ENCODE data around the gene TEAD2.

The TEAD2 gene

GRCh38 chr19:49389406-49389805 lies 27.2 kb upstream of the TEAD2 start:
- POLR2A ChIA-PET = no interaction called here
- CTCF ChIA-PET = interaction anchor here (1.1 to 4.1 kb wide), 6 partner anchors 11 to 81 kb away, joined by 3 to 26 read pairs (median 16); partner anchors contain the start of gene SLC17A7
- no peak for TF ChIP-seq CTCF (IDR thresholded peaks at IDR 0.05; ENCODE audit: control extremely low read depth, extremely low read depth, low read depth, missing control alignments)
- no peak for DNase-seq (ENCODE audit: extremely low spot score)

- CTCF ChIA-PET = interaction anchor here (1.3 to 1.4 kb wide), 2 partner anchors 13 to 63 kb away, joined by 3 read pairs; partner anchors contain the start of gene PIH1D1
- TF ChIP-seq CTCF (IDR thresholded peaks at IDR 0.05; ENCODE audit: control extremely low read depth, extremely low read depth, low read depth, missing control alignments) = no peak
Observed at GRCh38 chr19:49387936-49388372, 25.7 kb upstream of the TEAD2 start, which contains the start of gene KASH5. Gene KASH5, plus strand, starts transcription at chr19:49388249. Its CDS starts 2,635 bp downstream, at chr19:49390884.

GRCh38 chr19:49383599-49383998 lies 21.4 kb upstream of the TEAD2 start:
- TF ChIP-seq CTCF (IDR thresholded peaks at IDR 0.05; ENCODE audit: control extremely low read depth, extremely low read depth, low read depth, missing control alignments) = no peak
- POLR2A ChIA-PET = no interaction called here
- DNase-seq (ENCODE audit: extremely low spot score) = no peak
- CTCF ChIA-PET = interaction anchor here (1.0 to 5.9 kb wide), 5 partner anchors 8 to 90 kb away, joined by 3 to 33 read pairs (median 3); no protein-coding TSS in a partner anchor

More at GRCh38 chr19:49387936-49388372, 25.7 kb upstream of the TEAD2 start, which contains the start of gene KASH5:
- DNase-seq (ENCODE audit: extremely low spot score) = peak; percentile 81
- POLR2A ChIA-PET = interaction anchor here (0.6 to 0.7 kb wide), 2 partner anchors 21 to 26 kb away, joined by 3 to 4 read pairs; partner anchors contain the start of gene TEAD2

- POLR2A ChIA-PET = no interaction called here
- CTCF ChIA-PET = interaction anchor here (1.3 to 5.9 kb wide), 4 partner anchors 9 to 91 kb away, joined by 3 to 33 read pairs (median 4); partner anchors contain the start of gene FLT3LG
- DNase-seq (ENCODE audit: extremely low spot score) = no peak
- no peak for TF ChIP-seq CTCF (IDR thresholded peaks at IDR 0.05; ENCODE audit: control extremely low read depth, extremely low read depth, low read depth, missing control alignments)
Observed at GRCh38 chr19:49382639-49383038, 20.4 kb upstream of the TEAD2 start.

- CTCF ChIA-PET = interaction anchor here (1.1 to 5.9 kb wide), 3 partner anchors 10 to 63 kb away, joined by 3 to 33 read pairs (median 3); no protein-coding TSS in a partner anchor
- POLR2A ChIA-PET = no interaction called here
- TF ChIP-seq CTCF (IDR thresholded peaks at IDR 0.05; ENCODE audit: control extremely low read depth, extremely low read depth, low read depth, missing control alignments) = no peak
- DNase-seq (ENCODE audit: extremely low spot score) = no peak
Observed at GRCh38 chr19:49380391-49380790, 18.2 kb upstream of the TEAD2 start.

GRCh38 chr19:49378512-49378911 lies 16.3 kb upstream of the TEAD2 start:
- no peak for TF ChIP-seq CTCF (IDR thresholded peaks at IDR 0.05; ENCODE audit: control extremely low read depth, extremely low read depth, low read depth, missing control alignments)
- CTCF ChIA-PET = interaction anchor here (0.6 to 5.9 kb wide), 7 partner anchors 10 to 63 kb away, joined by 3 to 33 read pairs (median 3); partner anchors contain the start of genes DKKL1 and TEAD2
- DNase-seq (ENCODE audit: extremely low spot score) = no peak
- POLR2A ChIA-PET = interaction anchor here (0.7 kb wide), 1 partner anchor 18 kb away, joined by 4 read pairs; no protein-coding TSS in a partner anchor
